ENCODE data around the gene SOX8.

GRCh38 chr16:1018447-1019198 lies 37.1 kb downstream of the SOX8 start:
- TF ChIP-seq CTCF (IDR thresholded peaks at IDR 0.05; ENCODE audit: insufficient read depth, low read length, poor library complexity, severe bottlenecking) (no peak), EZH2phosphoT487 (conservative IDR thresholded peaks at IDR 0.05; ENCODE audit: low read length) (no peak)

Data from SU-DHL-6 (cell line).